Kidney (tissue), 14 donors: ENCODE results near the gene TRMT10C. TPM values are rescaled to one million over a fixed set of nuclear protein-coding genes. Genes with fewer than 3 reads are reported as not detected.
"Not testable (repeated sequence)": the region's sequence is repeated elsewhere in the genome, so short reads cannot be mapped to it uniquely, and the experiment has no call there.

Source experiments
- DNase-seq, 5 donors: peaks; one replicate each; pipeline ENCODE4 v3.0.0-alpha.2; 2013 to 2020
- FAIRE-seq: peaks from 2 replicates; lab custom pipeline; 2012; peaks lifted over from hg19 to GRCh38; lab: Jason Lieb, UNC
- H3K27ac ChIP-seq, 2 donors: one replicate each; pipeline ENCODE4 v1.7.0; 2013; ENCODE audit warnings: low read depth in 2 of 2, low read length in 2 of 2, inconsistent platforms in 1 of 2
- H3K27me3 ChIP-seq: one replicate; pipeline ENCODE4 v1.7.1; 2013; ENCODE audit warnings: low read length, inconsistent platforms; ENCODE audit not compliant: control insufficient read depth, insufficient read depth
- H3K36me3 ChIP-seq, 3 donors: one replicate each; pipeline versions ENCODE4 v1.7.0 to v1.7.1; 2013; ENCODE audit warnings: low read length in 3 of 3, control low read depth in 1 of 3, inconsistent platforms in 1 of 3; ENCODE audit not compliant: insufficient read depth in 3 of 3, control insufficient read depth in 2 of 3
- H3K4me1 ChIP-seq, 3 donors: one replicate each; pipeline versions ENCODE4 v1.7.0 to v1.7.1; 2013; ENCODE audit warnings: low read length in 3 of 3, inconsistent platforms in 1 of 3, low read depth in 1 of 3; ENCODE audit not compliant: control insufficient read depth in 2 of 3, insufficient read depth in 2 of 3
- H3K4me3 ChIP-seq, 3 donors: one replicate each; pipeline versions ENCODE4 v1.7.0 to v1.8.1; 2013; ENCODE audit warnings: low read length in 3 of 3, control low read depth in 1 of 3, inconsistent platforms in 1 of 3
- H3K9ac ChIP-seq, 3 donors: one replicate each; pipeline versions ENCODE4 v1.7.0 to v1.7.1; 2013; ENCODE audit warnings: low read length in 3 of 3, control low read depth in 1 of 3, inconsistent platforms in 1 of 3
- H3K9me3 ChIP-seq, 3 donors: one replicate each; pipeline versions ENCODE4 v1.7.0 to v1.7.1; 2013; ENCODE audit warnings: low read length in 3 of 3, control low read depth in 1 of 3, inconsistent platforms in 1 of 3; ENCODE audit not compliant: control insufficient read depth in 2 of 3, insufficient read depth in 1 of 3
- CTCF ChIP-seq: IDR thresholded peaks from 3 replicates; pipeline ENCODE4 v1.5.1; 2012; ENCODE audit warnings: mild to moderate bottlenecking, moderate library complexity, borderline replicate concordance; ENCODE audit not compliant: insufficient read depth; ENCODE audit errors: extremely low read depth
- intact Hi-C: fragments of 100-400 bp; cut with DNase I; formaldehyde crosslinking; loops from one replicate; pipeline ENCODE4 v1.11.1; 2022
- polyA plus RNA-seq: library from polyadenylated mRNA; stranded (reverse); fragments of 350-450 nt; fragmentation: Illumina TruSeq; extraction: RNeasy Lipid Tissue Mini Kit (QIAGEN cat#74804); gene quantifications from one replicate; pipeline ENCODE4 v1.2.3, GENCODE V29; 2014; ENCODE audit warnings: low read depth, low replicate concordance; ENCODE audit not compliant: insufficient read depth
- total RNA-seq: library from RNA; stranded (reverse); fragmentation: NEBNext Ultra II Directional; extraction: Animal tissue kit (Norgen Biotek cat#: 25700); gene quantifications from one replicate; pipeline ENCODE4 v1.2.1, GENCODE V29; 2021
- donor health status: control.
- donor health status: control.
- donor health status: control.
- donor health status: control.
- donor health status: control.
- donor health status: DM: yes; HTN: yes; CAD: no.
- donor health status: Normal renal cell carcinoma (clear cell type).

TRMT10C gene
- total and polyA plus RNA-seq, 2 donors from 2014 or later: 17.7 to 27.5 TPM

DNA sequence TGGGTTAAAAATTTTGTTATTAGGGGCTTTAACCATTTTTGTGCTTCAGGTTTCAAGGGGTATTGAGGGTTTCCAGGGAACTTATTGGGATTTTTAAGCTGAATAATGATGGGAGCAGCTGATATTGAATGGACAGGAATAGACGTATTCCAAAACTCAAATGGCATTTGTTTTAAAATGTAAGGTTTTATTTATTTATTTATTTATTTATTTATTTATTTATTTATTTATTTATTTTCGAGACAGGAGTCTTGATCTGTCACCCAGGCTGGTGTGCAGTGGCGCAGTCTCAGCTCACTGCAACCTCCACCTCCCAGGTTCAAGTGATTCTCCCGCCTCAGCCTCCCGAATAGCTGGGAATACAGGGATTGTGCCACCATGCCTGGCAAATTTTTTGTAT is 26.4 kb upstream of the TRMT10C start:
- no peak overlapping the region for H3K4me3 ChIP-seq
- TF ChIP-seq CTCF: no peak
- H3K27ac ChIP-seq: no peak overlapping the region
- no peak overlapping the region for H3K9ac ChIP-seq
- H3K4me1 ChIP-seq: no peaks in the 10 kb centered on the region
- DNase-seq (no peak), FAIRE-seq (no peak)
- peaks cover 0 to 2% (median 0%) of the 10 kb centered on the region in 3 donors for H3K9me3 ChIP-seq
- intact Hi-C loops: no loop called here
- H3K36me3 ChIP-seq: no peaks in the 10 kb centered on the region
- no peaks in the 10 kb centered on the region for H3K27me3 ChIP-seq

DNA sequence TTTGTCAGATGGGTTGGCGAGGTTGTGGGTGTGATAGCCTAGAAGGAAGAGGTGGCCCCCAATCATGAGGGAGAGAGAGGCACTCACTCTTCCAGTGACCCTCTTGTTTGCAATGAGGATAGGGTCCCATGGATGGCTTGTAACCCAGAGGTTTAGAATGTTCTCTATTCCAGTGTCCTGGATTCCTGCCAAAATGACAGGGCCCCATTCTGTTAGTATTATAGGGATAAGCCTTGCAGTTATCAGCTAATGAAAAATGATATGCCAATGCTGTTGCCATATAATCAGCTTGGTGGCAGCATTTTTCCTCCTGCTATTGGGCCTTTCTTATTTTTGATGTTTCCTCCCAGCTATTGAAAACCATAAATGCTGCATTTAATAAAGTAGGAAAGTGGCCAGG is 25.4 kb upstream of the TRMT10C start:
- H3K27me3 ChIP-seq: no peaks in the 10 kb centered on the region
- FAIRE-seq (no peak), DNase-seq (no peak)
- intact Hi-C loops: no loop called here
- H3K4me1 ChIP-seq: no peaks in the 10 kb centered on the region
- no peak overlapping the region for H3K9ac ChIP-seq
- no peak overlapping the region for H3K27ac ChIP-seq
- no peak overlapping the region for H3K4me3 ChIP-seq
- no peaks in the 10 kb centered on the region for H3K36me3 ChIP-seq
- TF ChIP-seq CTCF: no peak
- no peaks in the 10 kb centered on the region for H3K9me3 ChIP-seq

DNA sequence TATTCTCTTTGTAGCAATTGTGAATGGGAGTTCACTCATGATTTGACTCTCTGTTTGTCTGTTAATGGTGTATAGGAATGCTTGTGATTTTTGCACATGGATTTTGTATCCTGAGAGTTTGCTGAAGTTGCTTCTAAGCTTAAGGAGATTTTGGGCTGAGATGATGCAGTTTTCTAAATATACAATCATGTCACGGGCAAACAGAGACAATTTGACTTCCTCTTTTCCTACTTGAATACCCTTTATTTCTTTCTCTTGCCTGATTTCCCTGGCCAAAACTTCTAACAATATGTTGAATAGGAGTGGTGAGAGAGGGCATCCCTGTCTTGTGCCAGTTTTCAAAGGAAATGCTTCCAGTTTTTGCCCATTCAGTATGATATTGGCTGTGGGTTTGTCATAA is 24.7 kb upstream of the TRMT10C start:
- H3K27me3 ChIP-seq, FAIRE-seq, H3K36me3 ChIP-seq, DNase-seq, H3K9me3 ChIP-seq, H3K27ac ChIP-seq, intact Hi-C loops, H3K4me3 ChIP-seq, H3K9ac ChIP-seq, H3K4me1 ChIP-seq: not testable (repeated sequence)

GRCh38 chr3:101542957-101543356 is 18.7 kb upstream of the TRMT10C start:
- FAIRE-seq (no peak), DNase-seq (no peak)
- H3K27ac ChIP-seq: no peak overlapping the region
- intact Hi-C loops: no loop called here
- no peaks in the 10 kb centered on the region for H3K36me3 ChIP-seq
- H3K4me3 ChIP-seq: no peak overlapping the region
- TF ChIP-seq CTCF: no peak
- no peak overlapping the region for H3K9ac ChIP-seq
- H3K4me1 ChIP-seq: no peaks in the 10 kb centered on the region
- no peaks in the 10 kb centered on the region for H3K9me3 ChIP-seq
- H3K27me3 ChIP-seq: no peaks in the 10 kb centered on the region
